DMS 273 (cell line): ENCODE measurements around the gene CCDC13.
"Not testable (repeated sequence)": the region's sequence is repeated elsewhere in the genome, so short reads cannot be mapped to it uniquely, and the experiment has no call there.

Source experiments
- DNase-seq: peaks from one replicate; lab custom pipeline; 2025; ENCODE audit not compliant: unreplicated experiment; lab: John Stamatoyannopoulos, UW

The CCDC13 gene

DNA sequence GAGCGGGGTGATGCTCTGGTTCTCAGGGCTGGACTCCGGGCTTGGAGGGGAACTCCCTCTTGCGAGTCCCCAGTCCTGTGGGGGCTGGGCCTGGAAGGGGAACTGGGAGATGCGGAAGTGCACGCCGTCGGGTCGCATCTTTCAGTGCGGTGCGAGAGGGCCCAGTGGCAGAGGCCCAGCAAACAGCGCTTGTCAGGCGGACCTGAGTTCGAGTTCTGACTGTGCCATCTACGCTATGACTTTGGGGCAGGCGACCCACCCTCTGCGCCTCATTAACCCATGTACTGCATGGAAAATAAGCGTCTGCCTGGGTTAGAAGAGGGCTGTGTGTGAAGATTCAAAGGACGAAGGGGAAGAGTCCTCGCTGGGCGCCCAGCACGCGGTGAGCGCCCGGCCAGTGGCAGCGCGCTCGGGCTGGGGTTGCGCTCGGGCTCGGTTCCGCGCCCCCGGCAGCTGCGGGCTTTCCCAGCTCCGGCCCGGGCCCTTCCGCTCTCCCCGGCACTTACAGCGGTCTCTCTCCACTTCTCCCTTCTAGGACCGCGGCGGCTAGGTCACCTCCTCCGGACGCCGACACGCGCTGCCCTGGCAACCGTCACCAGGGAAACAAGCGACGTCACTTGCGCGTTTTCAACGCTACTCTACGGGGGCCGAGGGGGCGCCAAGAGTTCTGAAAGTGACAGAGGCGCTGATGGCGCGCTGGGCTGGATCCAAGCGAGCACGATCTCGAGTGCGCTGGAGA lies at the start of gene CCDC13:
Gene CCDC13 (minus strand): TSS at position 584 of the 739 bp plus-strand sequence. CDS start 14,908 bp downstream, outside the sequence.
- DNase-seq = peak; percentile 95

GRCh38 chr3:42822828-42823227 lies 49.8 kb upstream of the CCDC13 start:
- no peak for DNase-seq

GRCh38 chr3:42820746-42821051 lies 47.6 kb upstream of the CCDC13 start:
- no peak for DNase-seq

- DNase-seq = peak; percentile 74
Measured at GRCh38 chr3:42819351-42819965, 46.4 kb upstream of the CCDC13 start.

GRCh38 chr3:42815826-42816225 lies 42.8 kb upstream of the CCDC13 start:
- DNase-seq = no peak

- DNase-seq = peak; percentile 32
Measured at GRCh38 chr3:42814914-42815507, 42.0 kb upstream of the CCDC13 start.

- no peak for DNase-seq
Measured at GRCh38 chr3:42814246-42814645, 41.2 kb upstream of the CCDC13 start.

- DNase-seq = not testable (repeated sequence)
Measured at GRCh38 chr3:42811118-42811883, 38.2 kb upstream of the CCDC13 start.

DNA sequence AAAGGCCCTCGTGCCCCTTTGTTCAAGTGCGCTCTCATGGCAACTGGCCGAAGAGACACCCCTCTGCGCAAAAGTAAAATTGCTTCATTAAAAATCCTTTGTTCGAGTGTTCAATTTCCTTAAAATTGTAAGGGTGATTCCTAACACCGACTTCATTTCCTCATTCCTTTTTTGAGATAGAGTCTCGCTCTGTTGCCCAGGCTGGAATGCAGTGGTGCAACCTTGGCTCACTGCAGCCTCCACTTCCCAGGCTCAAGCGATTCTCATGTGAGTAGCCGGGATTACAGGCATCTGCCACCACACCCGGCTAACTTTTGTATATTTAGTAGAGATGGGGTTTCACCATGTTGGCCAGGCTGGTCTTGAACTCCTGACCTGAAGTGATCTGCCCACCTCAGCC lies 37.7 kb upstream of the CCDC13 start:
- DNase-seq = not testable (repeated sequence)

DNA sequence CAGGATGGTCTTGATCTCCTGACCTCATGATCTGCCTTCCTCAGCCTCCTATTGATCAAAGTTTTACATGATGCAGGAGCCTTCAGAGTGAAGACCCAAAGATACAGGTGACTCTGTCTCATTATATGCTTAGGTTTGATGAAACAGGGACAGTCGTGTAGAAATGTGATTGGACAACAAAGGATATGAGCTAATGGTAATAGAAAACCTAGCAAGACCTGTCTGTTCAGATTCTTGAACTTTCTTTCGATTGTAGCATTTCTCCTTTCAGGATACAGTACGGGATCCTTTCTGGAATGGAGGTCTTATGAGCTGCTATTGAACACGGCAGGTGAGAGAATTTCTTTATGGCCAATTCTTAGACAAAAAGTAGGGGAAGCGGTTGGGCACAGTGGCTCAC lies 36.1 kb upstream of the CCDC13 start, which contains the start of gene ACKR2:
Gene ACKR2 (plus strand): TSS at position 244 of the 400 bp plus-strand sequence. CDS start 55,058 bp downstream, outside the sequence.
- DNase-seq = no peak

GRCh38 chr3:42807929-42808328 lies 34.9 kb upstream of the CCDC13 start:
- DNase-seq = no peak

- DNase-seq = peak; percentile 12
Measured at GRCh38 chr3:42805141-42805821, 32.2 kb upstream of the CCDC13 start.

DNA sequence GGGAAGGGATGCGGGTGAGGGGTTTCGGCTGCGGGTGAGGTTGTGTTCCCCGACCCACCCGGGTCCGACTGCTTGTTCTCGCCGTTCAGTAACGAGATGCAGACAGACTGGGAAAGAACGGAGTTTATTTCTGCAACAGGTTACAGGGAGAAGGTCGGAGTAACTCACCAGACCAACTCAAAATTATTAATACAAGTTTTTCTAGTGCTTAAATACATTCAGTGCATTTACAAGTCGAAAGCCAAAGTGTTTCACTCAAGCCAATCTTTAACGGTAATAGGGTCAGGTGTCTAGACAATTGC lies 31.7 kb upstream of the CCDC13 start:
- no peak for DNase-seq

- peak; percentile 96 for DNase-seq
Measured at GRCh38 chr3:42804106-42804830, 31.2 kb upstream of the CCDC13 start, which contains the start of gene HIGD1A. Gene HIGD1A, minus strand, starts transcription at chr3:42804490. Its CDS starts 10,237 bp downstream, at chr3:42794253.

DNA sequence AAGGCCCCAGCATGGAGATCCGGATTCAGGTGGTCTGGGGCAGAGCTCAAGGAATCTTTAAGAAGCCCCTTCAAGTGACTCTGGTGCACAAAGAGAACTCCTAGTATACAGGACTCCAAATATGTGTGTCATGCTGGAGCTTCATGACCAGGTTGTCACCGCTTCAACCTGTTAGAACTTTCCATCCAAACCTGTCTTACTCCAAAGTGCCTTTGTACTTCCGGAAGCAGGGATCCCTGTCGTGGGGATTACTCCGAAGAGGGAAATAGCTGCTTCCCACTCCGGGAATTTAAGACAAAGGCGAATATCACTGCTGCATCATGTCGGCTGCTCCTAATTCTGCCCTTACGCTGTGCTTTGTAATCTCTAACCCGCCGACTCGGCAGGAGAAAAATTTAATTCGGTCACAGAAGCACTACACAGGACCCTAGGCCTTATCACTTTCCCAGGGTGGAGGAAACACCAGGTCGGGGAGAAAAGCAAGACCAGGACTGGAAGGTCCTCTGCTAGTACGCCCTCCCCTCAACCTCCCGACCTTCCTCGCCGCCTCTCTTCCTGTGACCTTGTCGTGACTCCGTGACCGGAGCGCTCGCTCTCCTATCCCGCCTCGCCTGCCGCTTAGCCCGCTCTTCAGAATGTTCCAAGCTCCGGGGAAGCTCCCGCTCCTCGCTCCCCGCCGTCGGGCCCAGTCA lies 30.5 kb upstream of the CCDC13 start:
- DNase-seq = peak; percentile 66

DNA sequence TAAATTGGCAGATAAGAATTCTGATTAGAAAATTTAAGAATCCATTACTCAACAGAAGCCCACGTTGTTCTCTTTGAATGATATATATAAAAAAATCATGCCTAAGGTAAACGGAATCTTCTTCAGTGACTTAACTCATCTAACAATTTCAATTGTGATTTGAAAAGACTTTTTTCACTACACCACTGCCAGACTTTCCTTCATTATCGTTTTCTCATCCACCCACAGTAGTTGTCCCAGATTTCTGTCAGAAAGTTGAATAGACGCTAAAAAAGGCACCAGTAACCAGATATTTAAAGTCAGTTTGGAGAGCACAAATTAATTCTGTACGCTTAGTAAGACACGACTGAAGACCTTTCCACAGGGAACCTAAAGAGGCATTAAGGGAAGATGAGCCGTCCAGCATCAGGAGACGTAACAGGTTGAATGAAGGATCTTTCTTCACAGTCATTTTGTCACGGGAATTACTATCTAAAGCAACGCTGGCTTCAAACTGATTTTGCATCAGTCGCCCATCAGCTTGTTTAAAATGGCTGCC lies 29.9 kb upstream of the CCDC13 start:
- no peak for DNase-seq

- no peak for DNase-seq
Measured at GRCh38 chr3:42801784-42802183, 28.7 kb upstream of the CCDC13 start.

DNA sequence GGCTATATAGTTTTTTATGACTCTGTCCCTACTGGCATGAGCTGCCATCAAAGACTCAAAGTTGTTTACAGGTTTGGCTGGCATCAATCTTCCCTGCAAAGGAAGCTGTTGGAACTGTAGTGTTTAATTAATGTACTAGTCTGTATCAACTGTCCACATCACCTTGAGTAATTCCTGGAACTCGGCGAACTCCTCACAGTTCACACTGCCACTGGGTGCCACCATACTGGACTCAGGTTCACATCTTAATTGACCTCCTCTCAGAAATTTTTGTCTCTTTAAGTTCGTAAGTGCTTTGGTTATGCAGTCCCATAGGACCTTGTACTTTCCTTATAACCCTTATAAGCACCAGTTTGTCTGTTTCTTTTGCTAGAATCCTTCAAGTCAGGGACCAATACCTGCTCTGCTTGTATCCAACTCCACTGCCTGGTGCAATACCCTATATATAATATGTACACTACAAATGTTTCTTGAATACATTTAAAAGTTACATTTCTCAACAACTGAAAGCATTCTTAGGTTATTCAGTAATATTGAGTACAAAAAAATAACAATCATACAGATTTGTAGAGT lies 28.1 kb upstream of the CCDC13 start:
- no peak for DNase-seq

DNA sequence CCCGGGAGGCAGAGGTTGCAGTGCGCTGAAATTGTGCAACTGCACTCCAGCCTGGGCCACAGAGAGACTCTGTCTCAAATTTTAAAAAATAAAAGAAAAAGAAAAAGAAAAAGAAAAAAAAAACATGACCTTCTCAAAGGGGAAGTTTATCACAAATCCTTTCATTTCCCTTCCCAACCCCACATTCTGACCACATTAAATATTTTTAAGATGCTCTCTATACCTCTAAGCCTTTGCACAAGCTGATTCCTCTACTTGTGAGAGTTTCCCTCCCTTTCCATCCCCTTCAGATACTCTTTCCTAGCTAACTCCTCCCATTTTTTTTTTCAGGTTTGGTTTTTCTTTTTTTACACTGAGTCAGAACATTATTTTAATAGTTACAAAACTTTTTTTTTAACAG lies 27.2 kb upstream of the CCDC13 start:
- DNase-seq = no peak
